HCT116 (cell line): Measurements from ENCODE around the gene CSGALNACT2.

Source experiments
- POLR2AphosphoS5 ChIP-seq: IDR thresholded peaks from 2 replicates; pipeline ENCODE4 v1.6.1; 2011; ENCODE audit warnings: mild to moderate bottlenecking, low read depth, low read length, moderate library complexity
- RAD21 ChIP-seq: IDR thresholded peaks from 2 replicates; pipeline ENCODE4 v1.6.1; 2012; ENCODE audit warnings: low read depth, mild to moderate bottlenecking
- TF ChIP-seq, protein P1 (sequence below): IDR thresholded peaks from 2 replicates; pipeline ENCODE4 v1.6.1; 2012; ENCODE audit warnings: low read depth
- TF ChIP-seq, protein P2 (sequence below), 3 experiments: fragments of 200-600 bp in 1 of 3; sonication (generic) in 1 of 3; IDR thresholded peaks in 2 of 3; conservative IDR thresholded peaks in 1 of 3; 2 replicates each; pipeline ENCODE4 v1.5.1; 2012 to 2017; ENCODE audit warnings: low read depth in 2 of 3, low read length in 2 of 3, antibody characterized with exemption in 1 of 3, borderline replicate concordance in 1 of 3, control low read depth in 1 of 3, mild to moderate bottlenecking in 1 of 3, mixed read lengths in 1 of 3, mixed run types in 1 of 3, moderate library complexity in 1 of 3; ENCODE audit not compliant: insufficient read depth in 1 of 3

- TF ChIP-seq, protein P1, sequence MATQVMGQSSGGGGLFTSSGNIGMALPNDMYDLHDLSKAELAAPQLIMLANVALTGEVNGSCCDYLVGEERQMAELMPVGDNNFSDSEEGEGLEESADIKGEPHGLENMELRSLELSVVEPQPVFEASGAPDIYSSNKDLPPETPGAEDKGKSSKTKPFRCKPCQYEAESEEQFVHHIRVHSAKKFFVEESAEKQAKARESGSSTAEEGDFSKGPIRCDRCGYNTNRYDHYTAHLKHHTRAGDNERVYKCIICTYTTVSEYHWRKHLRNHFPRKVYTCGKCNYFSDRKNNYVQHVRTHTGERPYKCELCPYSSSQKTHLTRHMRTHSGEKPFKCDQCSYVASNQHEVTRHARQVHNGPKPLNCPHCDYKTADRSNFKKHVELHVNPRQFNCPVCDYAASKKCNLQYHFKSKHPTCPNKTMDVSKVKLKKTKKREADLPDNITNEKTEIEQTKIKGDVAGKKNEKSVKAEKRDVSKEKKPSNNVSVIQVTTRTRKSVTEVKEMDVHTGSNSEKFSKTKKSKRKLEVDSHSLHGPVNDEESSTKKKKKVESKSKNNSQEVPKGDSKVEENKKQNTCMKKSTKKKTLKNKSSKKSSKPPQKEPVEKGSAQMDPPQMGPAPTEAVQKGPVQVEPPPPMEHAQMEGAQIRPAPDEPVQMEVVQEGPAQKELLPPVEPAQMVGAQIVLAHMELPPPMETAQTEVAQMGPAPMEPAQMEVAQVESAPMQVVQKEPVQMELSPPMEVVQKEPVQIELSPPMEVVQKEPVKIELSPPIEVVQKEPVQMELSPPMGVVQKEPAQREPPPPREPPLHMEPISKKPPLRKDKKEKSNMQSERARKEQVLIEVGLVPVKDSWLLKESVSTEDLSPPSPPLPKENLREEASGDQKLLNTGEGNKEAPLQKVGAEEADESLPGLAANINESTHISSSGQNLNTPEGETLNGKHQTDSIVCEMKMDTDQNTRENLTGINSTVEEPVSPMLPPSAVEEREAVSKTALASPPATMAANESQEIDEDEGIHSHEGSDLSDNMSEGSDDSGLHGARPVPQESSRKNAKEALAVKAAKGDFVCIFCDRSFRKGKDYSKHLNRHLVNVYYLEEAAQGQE, result no peak
- TF ChIP-seq POLR2AphosphoS5, result no peak
- no peak for TF ChIP-seq RAD21
- TF ChIP-seq, protein P2, sequence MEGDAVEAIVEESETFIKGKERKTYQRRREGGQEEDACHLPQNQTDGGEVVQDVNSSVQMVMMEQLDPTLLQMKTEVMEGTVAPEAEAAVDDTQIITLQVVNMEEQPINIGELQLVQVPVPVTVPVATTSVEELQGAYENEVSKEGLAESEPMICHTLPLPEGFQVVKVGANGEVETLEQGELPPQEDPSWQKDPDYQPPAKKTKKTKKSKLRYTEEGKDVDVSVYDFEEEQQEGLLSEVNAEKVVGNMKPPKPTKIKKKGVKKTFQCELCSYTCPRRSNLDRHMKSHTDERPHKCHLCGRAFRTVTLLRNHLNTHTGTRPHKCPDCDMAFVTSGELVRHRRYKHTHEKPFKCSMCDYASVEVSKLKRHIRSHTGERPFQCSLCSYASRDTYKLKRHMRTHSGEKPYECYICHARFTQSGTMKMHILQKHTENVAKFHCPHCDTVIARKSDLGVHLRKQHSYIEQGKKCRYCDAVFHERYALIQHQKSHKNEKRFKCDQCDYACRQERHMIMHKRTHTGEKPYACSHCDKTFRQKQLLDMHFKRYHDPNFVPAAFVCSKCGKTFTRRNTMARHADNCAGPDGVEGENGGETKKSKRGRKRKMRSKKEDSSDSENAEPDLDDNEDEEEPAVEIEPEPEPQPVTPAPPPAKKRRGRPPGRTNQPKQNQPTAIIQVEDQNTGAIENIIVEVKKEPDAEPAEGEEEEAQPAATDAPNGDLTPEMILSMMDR (IDR thresholded peaks at IDR 0.05 in 2 of 3, conservative IDR thresholded peaks at IDR 0.05 in 1 of 3; ENCODE audit: borderline replicate concordance in 1 of 3, insufficient read depth in 1 of 3, low read depth in 2 of 3, low read length in 2 of 3), result no peak
Observed at GRCh38 chr10:43151371-43151770, 13.1 kb downstream of the CSGALNACT2 start.
